ENCODE data around the gene P2RX3. TPM values are rescaled to one million over a fixed set of nuclear protein-coding genes. Genes with fewer than 3 reads are reported as not detected.
A peak's percentile ranks its signal among the peaks of the same experiment; 100 is the strongest.

The P2RX3 gene
- total and polyA plus RNA-seq, 10 of the 15 experiments (the other 5 are each of a cell fraction or from before 2014, with no cell fraction given) = 0.05 to 0.12 TPM; not detected in 8

DNA sequence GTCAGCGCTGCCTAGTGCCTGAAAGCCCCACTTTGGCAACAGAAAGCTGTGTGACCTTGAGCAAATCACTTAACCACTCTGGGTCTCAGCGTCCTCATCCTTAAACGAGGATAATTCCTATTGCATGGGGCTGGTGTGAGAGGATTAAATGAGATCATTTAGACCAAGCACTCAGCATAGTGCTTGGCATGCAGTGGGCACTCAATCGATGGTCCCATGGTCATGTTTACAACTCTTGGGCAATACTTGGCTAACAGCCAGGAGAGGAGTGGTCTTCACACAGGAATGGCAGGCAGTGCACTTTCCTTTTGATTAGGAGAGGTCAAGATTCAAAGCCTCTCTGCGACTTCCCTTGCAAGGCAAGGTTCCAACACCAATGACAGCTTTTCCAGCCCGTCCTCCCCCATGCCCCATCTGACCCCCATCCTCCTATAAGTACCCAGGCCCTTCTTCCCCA lies 27.5 kb upstream of the P2RX3 start:
- Histone ChIP-seq H2AFZ (ENCODE audit: control insufficient read depth, low read depth, low read length) (no peak overlapping the region), H3K4me2 (ENCODE audit: control insufficient read depth, insufficient read depth) (peak overlapping the region; percentile 84; the same call in 1 of the 2 replicates), H3K9me3 (replicated peaks; ENCODE audit: control insufficient read depth, insufficient read depth, low read length) (no peaks in the 10 kb centered on the region), H3K27ac (ENCODE audit: control insufficient read depth, insufficient read depth) (no peak overlapping the region), H4K20me1 (ENCODE audit: control insufficient read depth, insufficient read depth) (no peaks in the 10 kb centered on the region), H3K9ac (ENCODE audit: control insufficient read depth, insufficient read depth, low read length) (no peak overlapping the region), H3K27me3 (replicated peaks in 1 of 2; ENCODE audit: control insufficient read depth in 2 of 2, insufficient read depth in 2 of 2, low read length in 1 of 2) (no peaks in the 10 kb centered on the region), H3K4me1 (ENCODE audit: control insufficient read depth, insufficient read depth, low read length) (peaks cover 5% of the 10 kb centered on the region), H3K36me3 (ENCODE audit: control insufficient read depth in 2 of 2, insufficient read depth in 2 of 2, low read length in 1 of 2) (peaks cover 0 to 1% of the 10 kb centered on the region in 2 experiments; a peak in 1 of 4 replicates), H3K79me2 (ENCODE audit: control insufficient read depth, insufficient read depth, low read length) (no peaks in the 10 kb centered on the region), H3K4me3 (0 out of 2 replicates have a peak overlapping the region, but pooled peaks have one; percentile 15)
- in situ Hi-C loops (cut with MboI) = no loop called here
- ATAC-seq (no peak), DNase-seq (ENCODE audit: low read depth, low spot score) (no peak), FAIRE-seq (no peak)
- ChIA-PET SMC1A (ENCODE audit: uncharacterized antibody, unreplicated experiment) (interaction anchor here (2.6 kb wide), 1 partner anchor 11 kb away, joined by 9 read pairs; no protein-coding TSS in a partner anchor), CTCF (interaction anchor here (1.4 kb wide), 1 partner anchor 35 kb away, joined by 4 read pairs; no protein-coding TSS in a partner anchor), RAD21 (ENCODE audit: unreplicated experiment) (no interaction called here), POLR2A (no interaction called here)
- TF ChIP-seq KDM1A (IDR thresholded peaks at IDR 0.05; ENCODE audit: borderline replicate concordance) = no peak
- TF ChIP-seq, protein P1, sequence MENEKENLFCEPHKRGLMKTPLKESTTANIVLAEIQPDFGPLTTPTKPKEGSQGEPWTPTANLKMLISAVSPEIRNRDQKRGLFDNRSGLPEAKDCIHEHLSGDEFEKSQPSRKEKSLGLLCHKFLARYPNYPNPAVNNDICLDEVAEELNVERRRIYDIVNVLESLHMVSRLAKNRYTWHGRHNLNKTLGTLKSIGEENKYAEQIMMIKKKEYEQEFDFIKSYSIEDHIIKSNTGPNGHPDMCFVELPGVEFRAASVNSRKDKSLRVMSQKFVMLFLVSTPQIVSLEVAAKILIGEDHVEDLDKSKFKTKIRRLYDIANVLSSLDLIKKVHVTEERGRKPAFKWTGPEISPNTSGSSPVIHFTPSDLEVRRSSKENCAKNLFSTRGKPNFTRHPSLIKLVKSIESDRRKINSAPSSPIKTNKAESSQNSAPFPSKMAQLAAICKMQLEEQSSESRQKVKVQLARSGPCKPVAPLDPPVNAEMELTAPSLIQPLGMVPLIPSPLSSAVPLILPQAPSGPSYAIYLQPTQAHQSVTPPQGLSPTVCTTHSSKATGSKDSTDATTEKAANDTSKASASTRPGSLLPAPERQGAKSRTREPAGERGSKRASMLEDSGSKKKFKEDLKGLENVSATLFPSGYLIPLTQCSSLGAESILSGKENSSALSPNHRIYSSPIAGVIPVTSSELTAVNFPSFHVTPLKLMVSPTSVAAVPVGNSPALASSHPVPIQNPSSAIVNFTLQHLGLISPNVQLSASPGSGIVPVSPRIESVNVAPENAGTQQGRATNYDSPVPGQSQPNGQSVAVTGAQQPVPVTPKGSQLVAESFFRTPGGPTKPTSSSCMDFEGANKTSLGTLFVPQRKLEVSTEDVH (IDR thresholded peaks at IDR 0.05; ENCODE audit: low read depth, partially characterized antibody) = no peak
- TF ChIP-seq SREBF2 (IDR thresholded peaks at IDR 0.05; ENCODE audit: low read length) = no peak
- TF ChIP-seq RCOR1 (conservative IDR thresholded peaks at IDR 0.05; ENCODE audit: low read depth, low read length) = no peak
- no peak for TF ChIP-seq RELA (IDR thresholded peaks at IDR 0.05; ENCODE audit: borderline replicate concordance, partially characterized antibody)
- TF ChIP-seq BCL11A (IDR thresholded peaks at IDR 0.05; ENCODE audit: low read depth, low read length) = no peak
- TF ChIP-seq WRNIP1 (IDR thresholded peaks at IDR 0.05; ENCODE audit: borderline replicate concordance, low read depth, low read length) = no peak
- TF ChIP-seq SMAD5 (IDR thresholded peaks at IDR 0.05; ENCODE audit: low read depth) = no peak
- TF ChIP-seq KAT2A (conservative IDR thresholded peaks at IDR 0.05; ENCODE audit: control insufficient read depth, low read depth, low read length) = no peak
- TF ChIP-seq GATAD2B (conservative IDR thresholded peaks at IDR 0.05; ENCODE audit: low read depth) = no peak
- no peak for TF ChIP-seq SMAD1 (IDR thresholded peaks at IDR 0.05; ENCODE audit: low read depth, partially characterized antibody)
- TF ChIP-seq RAD21 (IDR thresholded peaks at IDR 0.05; ENCODE audit: insufficient read depth, low read depth, low read length) = no peak
- no peak for TF ChIP-seq HDGF (IDR thresholded peaks at IDR 0.05)
- no peak for TF ChIP-seq HDAC2 (IDR thresholded peaks at IDR 0.05)
- TF ChIP-seq, protein P2, sequence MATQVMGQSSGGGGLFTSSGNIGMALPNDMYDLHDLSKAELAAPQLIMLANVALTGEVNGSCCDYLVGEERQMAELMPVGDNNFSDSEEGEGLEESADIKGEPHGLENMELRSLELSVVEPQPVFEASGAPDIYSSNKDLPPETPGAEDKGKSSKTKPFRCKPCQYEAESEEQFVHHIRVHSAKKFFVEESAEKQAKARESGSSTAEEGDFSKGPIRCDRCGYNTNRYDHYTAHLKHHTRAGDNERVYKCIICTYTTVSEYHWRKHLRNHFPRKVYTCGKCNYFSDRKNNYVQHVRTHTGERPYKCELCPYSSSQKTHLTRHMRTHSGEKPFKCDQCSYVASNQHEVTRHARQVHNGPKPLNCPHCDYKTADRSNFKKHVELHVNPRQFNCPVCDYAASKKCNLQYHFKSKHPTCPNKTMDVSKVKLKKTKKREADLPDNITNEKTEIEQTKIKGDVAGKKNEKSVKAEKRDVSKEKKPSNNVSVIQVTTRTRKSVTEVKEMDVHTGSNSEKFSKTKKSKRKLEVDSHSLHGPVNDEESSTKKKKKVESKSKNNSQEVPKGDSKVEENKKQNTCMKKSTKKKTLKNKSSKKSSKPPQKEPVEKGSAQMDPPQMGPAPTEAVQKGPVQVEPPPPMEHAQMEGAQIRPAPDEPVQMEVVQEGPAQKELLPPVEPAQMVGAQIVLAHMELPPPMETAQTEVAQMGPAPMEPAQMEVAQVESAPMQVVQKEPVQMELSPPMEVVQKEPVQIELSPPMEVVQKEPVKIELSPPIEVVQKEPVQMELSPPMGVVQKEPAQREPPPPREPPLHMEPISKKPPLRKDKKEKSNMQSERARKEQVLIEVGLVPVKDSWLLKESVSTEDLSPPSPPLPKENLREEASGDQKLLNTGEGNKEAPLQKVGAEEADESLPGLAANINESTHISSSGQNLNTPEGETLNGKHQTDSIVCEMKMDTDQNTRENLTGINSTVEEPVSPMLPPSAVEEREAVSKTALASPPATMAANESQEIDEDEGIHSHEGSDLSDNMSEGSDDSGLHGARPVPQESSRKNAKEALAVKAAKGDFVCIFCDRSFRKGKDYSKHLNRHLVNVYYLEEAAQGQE (IDR thresholded peaks at IDR 0.05; ENCODE audit: low read depth, low read length) = no peak
- no peak for TF ChIP-seq ASH2L (IDR thresholded peaks at IDR 0.05; ENCODE audit: borderline replicate concordance, low read depth)
- no peak for TF ChIP-seq BMI1 (IDR thresholded peaks at IDR 0.05; ENCODE audit: borderline replicate concordance)
- no peak for TF ChIP-seq ZNF217 (IDR thresholded peaks at IDR 0.05)
- no peak for TF ChIP-seq POLR2AphosphoS2 (IDR thresholded peaks at IDR 0.05; ENCODE audit: low read depth, low read length)
- TF ChIP-seq EGR1 (IDR thresholded peaks at IDR 0.05; ENCODE audit: borderline replicate concordance in 1 of 2, low read depth in 2 of 2, low read length in 2 of 2) = no peak
- intact Hi-C loops (cut with micrococcal nuclease; ENCODE audit: unreplicated experiment) = no loop called here
- BruUV-seq (replicated peaks) = no TSS peak
- 80% methylated on average over 6 of the region's 6 CpGs for WGBS (ENCODE audit: insufficient coverage, insufficient replicate concordance, low lambda C conversion rate, missing lambda C conversion rate)
